ENCODE data around the gene MYO3B. TPM values are rescaled to one million over a fixed set of nuclear protein-coding genes. Genes with fewer than 3 reads are reported as not detected.

The MYO3B gene
- total and polyA plus RNA-seq, 2 donors (not counting 3 experiments of a cell fraction or from before 2014, with no cell fraction given), result 0.03 TPM; not detected in 1

GRCh38 chr2:170321526-170321925, 143.6 kb downstream of the MYO3B start:
- peaks cover under 1% of the 10 kb centered on the region for H3K4me1 ChIP-seq (ENCODE audit: control insufficient read depth, extremely low read depth, insufficient read depth, low read length)
- H3K4me3 ChIP-seq (replicated peaks in 1 of 3; ENCODE audit: insufficient read depth in 1 of 3, low read depth in 1 of 3, low read length in 3 of 3), result no peak overlapping the region
- no peaks in the 10 kb centered on the region for H4K20me1 ChIP-seq (replicated peaks; ENCODE audit: control insufficient read depth, extremely low read depth, insufficient read depth, low read length)
- no peak overlapping the region for H3K27ac ChIP-seq (ENCODE audit: insufficient read depth, low read depth, low read length)
- no peaks in the 10 kb centered on the region for H3K36me3 ChIP-seq (ENCODE audit: control insufficient read depth in 2 of 2, extremely low read depth in 1 of 2, insufficient read depth in 2 of 2, low read length in 2 of 2)
- no peaks in the 10 kb centered on the region for H3K9me3 ChIP-seq (replicated peaks; ENCODE audit: control insufficient read depth, insufficient read depth, low read length)
- BruUV-seq (replicated peaks), result no TSS peak
- CTCF ChIA-PET, result no interaction called here
- peaks cover 5 to 19% of the 10 kb centered on the region in 2 experiments for H3K27me3 ChIP-seq (ENCODE audit: control insufficient read depth in 2 of 2, insufficient read depth in 2 of 2, low read length in 2 of 2)
- DNase-seq (ENCODE audit: low read depth, low spot score) (no peak), FAIRE-seq (no peak)
- POLR2A ChIA-PET, result no interaction called here
- TF ChIP-seq CTCF (IDR thresholded peaks at IDR 0.05; ENCODE audit: extremely low read depth in 1 of 2, insufficient read depth in 1 of 2, low read depth in 1 of 2, low read length in 2 of 2) (no peak), MYC (IDR thresholded peaks at IDR 0.05; ENCODE audit: low read depth, low read length) (no peak), FOS (IDR thresholded peaks at IDR 0.05; ENCODE audit: borderline replicate concordance, insufficient read depth, low read length) (no peak), POLR2A (IDR thresholded peaks at IDR 0.05; ENCODE audit: low read depth, low read length) (no peak), POLR2AphosphoS5 (IDR thresholded peaks at IDR 0.05; ENCODE audit: insufficient read depth, low read depth, low read length) (no peak), EZH2 (IDR thresholded peaks at IDR 0.05; ENCODE audit: borderline replicate concordance, low read depth, low read length, severe bottlenecking) (no peak), JUN (IDR thresholded peaks at IDR 0.05; ENCODE audit: borderline replicate concordance, insufficient read depth, insufficient read length, low read depth) (no peak), MAX (IDR thresholded peaks at IDR 0.05; ENCODE audit: insufficient read depth, insufficient read length) (no peak), GATA2 (IDR thresholded peaks at IDR 0.05; ENCODE audit: insufficient read depth, insufficient read length, low read depth, low read length) (no peak)
- no peak overlapping the region for H2AFZ ChIP-seq (ENCODE audit: low read depth, low read length)
- H3K9ac ChIP-seq (replicated peaks; ENCODE audit: extremely low read depth, insufficient read depth, low read length), result no peak overlapping the region
- dilution Hi-C loops (cut with MboI; ENCODE audit: extremely low pct_ligation_motif_present, low sequenced_read_pairs) (no loop called here), intact Hi-C loops (cut with micrococcal nuclease) (loop anchor here (5.0 kb wide), 1 partner anchor 389 kb away; no protein-coding TSS in a partner anchor)
- no peak overlapping the region for H3K4me2 ChIP-seq (ENCODE audit: insufficient read depth, low read length)
- no peaks in the 10 kb centered on the region for H3K79me2 ChIP-seq (ENCODE audit: control insufficient read depth, insufficient read depth, low read length)
- no peaks in the 10 kb centered on the region for H3K9me1 ChIP-seq (replicated peaks; ENCODE audit: control insufficient read depth, extremely low read depth, insufficient read depth, low read length)
